Stomach (tissue), 9 donors: ENCODE data around the gene ATXN2. TPM values are rescaled to one million over a fixed set of nuclear protein-coding genes. Genes with fewer than 3 reads are reported as not detected.
"Not testable (repeated sequence)": the region's sequence is repeated elsewhere in the genome, so short reads cannot be mapped to it uniquely, and the experiment has no call there.

Source experiments
- DNase-seq, 2 donors: peaks; one replicate each; pipeline versions ENCODE4 v3.0.0 to v3.0.0-alpha.2; 2013 to 2019
- H3K27ac ChIP-seq, 5 donors: fragments of 200-600 bp in 4 of 5; sonication (generic) in 4 of 5; one replicate each; pipeline ENCODE4 v1.5.1; 2013 to 2019; ENCODE audit warnings: mild to moderate bottlenecking in 1 of 5, moderate library complexity in 1 of 5
- H3K27me3 ChIP-seq, 3 donors: fragments of 200-600 bp; sonication (generic); one replicate each; pipeline ENCODE4 v1.5.1; 2017 to 2019; ENCODE audit warnings: mixed run types in 1 of 3
- H3K36me3 ChIP-seq, 4 donors: fragments of 200-600 bp; sonication (generic); 1 replicate in 3 of 4; 2 replicates in 1 of 4; pipeline ENCODE4 v1.5.1; 2016 to 2019
- H3K4me1 ChIP-seq, 4 donors: fragments of 200-600 bp; sonication (generic); one replicate each; pipeline ENCODE4 v1.5.1; 2016 to 2019
- H3K4me3 ChIP-seq, 4 donors: fragments of 200-600 bp; sonication (generic) in 3 of 4; one replicate each; pipeline ENCODE4 v1.5.1; 2016 to 2019; ENCODE audit warnings: mild to moderate bottlenecking in 1 of 4
- H3K9me3 ChIP-seq, 4 donors: fragments of 200-600 bp; sonication (generic); one replicate each; pipeline ENCODE4 v1.5.1; 2016 to 2019
- CTCF ChIP-seq, 7 experiments: fragments of 450-650 bp in 4 of 7; fragments of 200-600 bp in 3 of 7; sonication (generic) in 3 of 7; IDR thresholded peaks; one replicate each; pipeline ENCODE4 v1.5.1; 2016 to 2019; ENCODE audit warnings: antibody characterized with exemption in 7 of 7, control low read depth in 2 of 7, mild to moderate bottlenecking in 1 of 7
- EP300 ChIP-seq: sonication (generic); formaldehyde crosslinking; IDR thresholded peaks from one replicate; pipeline ENCODE4 v1.6.1; 2017; ENCODE audit warnings: antibody characterized with exemption
- POLR2A ChIP-seq, 4 donors: fragments of 450-650 bp; IDR thresholded peaks; one replicate each; pipeline ENCODE4 v1.6.1; 2016; ENCODE audit warnings: antibody characterized with exemption in 4 of 4, control low read depth in 2 of 4, mild to moderate bottlenecking in 1 of 4, moderate library complexity in 1 of 4
- POLR2AphosphoS5 ChIP-seq, 3 donors: sonication (generic); formaldehyde crosslinking; IDR thresholded peaks; one replicate each; pipeline ENCODE4 v1.6.1; 2016; ENCODE audit warnings: antibody characterized with exemption in 3 of 3
- WGBS, 5 donors: extraction: QIAGEN DNeasy Blood & Tissue Kit in 3 of 5; methylation state at CpG; one replicate each; pipeline versions ENCODE4 v1.1.5 to v1.1.7; 2013 to 2018; 5-methylcytosine and 5-hydroxymethylcytosine counted together
- intact Hi-C: fragments of 100-400 bp; cut with DNase I; formaldehyde crosslinking; loops from one replicate; pipeline ENCODE4 v1.15.1; 2023; ENCODE audit warnings: low total_unique reads
- polyA plus RNA-seq, 3 donors: library from polyadenylated mRNA; stranded (reverse); fragments of 200-250 nt; gene quantifications; one replicate each; pipeline ENCODE4 v1.2.3, GENCODE V29; 2013
- total RNA-seq, 5 donors: library from RNA; depleted of rRNA; stranded (reverse); fragments of >200 nt; gene quantifications; one replicate each; pipeline versions ENCODE4 v1.1.0 to v1.2.3, GENCODE V29; 2014 to 2016
- donor health status: healthy with polysubstance abuse.
- donor health status: Bipolar disorder and iron deficiency.
- donor health status: healthy.

The ATXN2 gene
- total and polyA plus RNA-seq, 8 donors = 11.1 to 131 (median 61.2) TPM

- WGBS, 5 donors = 93 to 100% (median 100%) methylated on average over 2 of the region's 2 CpGs
These were observed 3.2 kb upstream of the ATXN2 start for GRCh38 chr12:111602348-111602747.

GRCh38 chr12:111600986-111601385, 1.9 kb upstream of the ATXN2 start:
- intact Hi-C loops, H3K27me3 ChIP-seq, H3K27ac ChIP-seq, H3K9me3 ChIP-seq, DNase-seq, H3K36me3 ChIP-seq, H3K4me3 ChIP-seq: not testable (repeated sequence)
- peaks cover 12 to 27% (median 22%) of the 10 kb centered on the region in 4 donors for H3K4me1 ChIP-seq
- WGBS, 5 donors = 92 to 95% (median 93%) methylated on average over 12 of the region's 12 CpGs

More at GRCh38 chr12:111602348-111602747, 3.2 kb upstream of the ATXN2 start:
- no peak overlapping the region for H3K27ac ChIP-seq
- H3K9me3 ChIP-seq = no peaks in the 10 kb centered on the region
- H3K27me3 ChIP-seq = no peaks in the 10 kb centered on the region
- TF ChIP-seq EP300 = no peak
- no peak for TF ChIP-seq POLR2AphosphoS5 (IDR thresholded peaks at IDR 0.05)
- TF ChIP-seq CTCF (IDR thresholded peaks at IDR 0.05) = no peak
- no peak for TF ChIP-seq POLR2A (IDR thresholded peaks at IDR 0.05)
- intact Hi-C loops = no loop called here
- no peak overlapping the region for H3K4me3 ChIP-seq
- H3K4me1 ChIP-seq = peaks cover 0 to 13% (median 12%) of the 10 kb centered on the region in 4 donors
- no peak for DNase-seq
- H3K36me3 ChIP-seq = no peaks in the 10 kb centered on the region

GRCh38 chr12:111600205-111600642, 1.1 kb upstream of the ATXN2 start:
- H3K9me3 ChIP-seq = no peaks in the 10 kb centered on the region
- H3K27me3 ChIP-seq = no peaks in the 10 kb centered on the region
- H3K4me1 ChIP-seq = peaks cover 16 to 34% (median 28%) of the 10 kb centered on the region in 4 donors
- peak overlapping the region; percentile 94 to 100 (median 97) for H3K27ac ChIP-seq
- no peak for DNase-seq
- no peak for TF ChIP-seq POLR2AphosphoS5 (IDR thresholded peaks at IDR 0.05)
- peak overlapping the region; percentile 88 to 99 (median 95) for H3K4me3 ChIP-seq
- intact Hi-C loops = no loop called here
- no peaks in the 10 kb centered on the region for H3K36me3 ChIP-seq
- 5 to 11% (median 7%) methylated on average over 5 of the region's 5 CpGs for WGBS, 5 donors

- intact Hi-C loops = no loop called here
- peak; percentile 85 to 97 for DNase-seq
- H3K27me3 ChIP-seq = no peaks in the 10 kb centered on the region
- H3K27ac ChIP-seq = peak overlapping the region; percentile 94 to 100 (median 97)
- H3K4me3 ChIP-seq = peak overlapping the region; percentile 88 to 99 (median 95)
- H3K36me3 ChIP-seq = no peaks in the 10 kb centered on the region
- TF ChIP-seq POLR2A (IDR thresholded peaks at IDR 0.05) = peak in 1 of 4 donors; percentile 35
- TF ChIP-seq POLR2AphosphoS5 (IDR thresholded peaks at IDR 0.05) = peak; percentile 63 to 95 (median 93)
- no peak for TF ChIP-seq EP300
- WGBS, 5 donors = 0 to 2% (median 0%) methylated on average over 25 to 56 of the region's 56 CpGs
- no peaks in the 10 kb centered on the region for H3K9me3 ChIP-seq
- H3K4me1 ChIP-seq = peaks cover 16 to 40% (median 31%) of the 10 kb centered on the region in 4 donors
These were observed 514 bp upstream of the ATXN2 start for GRCh38 chr12:111599453-111600204.

- DNase-seq = peak; percentile 60 to 83
- intact Hi-C loops = no loop called here
- Histone ChIP-seq H3K4me3 (peak overlapping the region; percentile 88 to 99 (median 95)), H3K9me3 (no peaks in the 10 kb centered on the region), H3K27ac (peak overlapping the region; percentile 94 to 100 (median 97)), H3K27me3 (no peaks in the 10 kb centered on the region), H3K4me1 (peaks cover 16 to 56% (median 38%) of the 10 kb centered on the region in 4 donors), H3K36me3 (no peaks in the 10 kb centered on the region)
- TF ChIP-seq POLR2A (IDR thresholded peaks at IDR 0.05) = no peak
- TF ChIP-seq POLR2AphosphoS5 (IDR thresholded peaks at IDR 0.05) = peak in 1 of 3 donors; percentile 13
- 0 to 2% (median 1%) methylated on average over 28 to 67 of the region's 67 CpGs for WGBS, 5 donors
These were observed 1.1 kb downstream of the ATXN2 start for GRCh38 chr12:111597831-111598636.
